Ovary (tissue), 3 donors: ENCODE data around the gene ERVK3-1.

ENCODE experiments used
- EP300 ChIP-seq: sonication (generic); formaldehyde crosslinking; IDR thresholded peaks from one replicate; pipeline ENCODE4 v1.6.1; 2017; ENCODE audit warnings: antibody characterized with exemption
- POLR2A ChIP-seq: fragments of 450-650 bp; IDR thresholded peaks from one replicate; pipeline ENCODE4 v1.6.1; 2017; ENCODE audit warnings: antibody characterized with exemption, mild to moderate bottlenecking, moderate library complexity
- TF ChIP-seq, protein P1 (sequence below), 3 donors: fragments of 450-650 bp in 2 of 3; fragments of 200-600 bp in 1 of 3; IDR thresholded peaks; one replicate each; pipeline versions ENCODE4 v1.5.1 to v1.8.0; 2016 to 2022; ENCODE audit warnings: antibody characterized with exemption in 3 of 3, mild to moderate bottlenecking in 1 of 3
- donor health status: DM: no; HTN: no; CAD: no.

DNA sequence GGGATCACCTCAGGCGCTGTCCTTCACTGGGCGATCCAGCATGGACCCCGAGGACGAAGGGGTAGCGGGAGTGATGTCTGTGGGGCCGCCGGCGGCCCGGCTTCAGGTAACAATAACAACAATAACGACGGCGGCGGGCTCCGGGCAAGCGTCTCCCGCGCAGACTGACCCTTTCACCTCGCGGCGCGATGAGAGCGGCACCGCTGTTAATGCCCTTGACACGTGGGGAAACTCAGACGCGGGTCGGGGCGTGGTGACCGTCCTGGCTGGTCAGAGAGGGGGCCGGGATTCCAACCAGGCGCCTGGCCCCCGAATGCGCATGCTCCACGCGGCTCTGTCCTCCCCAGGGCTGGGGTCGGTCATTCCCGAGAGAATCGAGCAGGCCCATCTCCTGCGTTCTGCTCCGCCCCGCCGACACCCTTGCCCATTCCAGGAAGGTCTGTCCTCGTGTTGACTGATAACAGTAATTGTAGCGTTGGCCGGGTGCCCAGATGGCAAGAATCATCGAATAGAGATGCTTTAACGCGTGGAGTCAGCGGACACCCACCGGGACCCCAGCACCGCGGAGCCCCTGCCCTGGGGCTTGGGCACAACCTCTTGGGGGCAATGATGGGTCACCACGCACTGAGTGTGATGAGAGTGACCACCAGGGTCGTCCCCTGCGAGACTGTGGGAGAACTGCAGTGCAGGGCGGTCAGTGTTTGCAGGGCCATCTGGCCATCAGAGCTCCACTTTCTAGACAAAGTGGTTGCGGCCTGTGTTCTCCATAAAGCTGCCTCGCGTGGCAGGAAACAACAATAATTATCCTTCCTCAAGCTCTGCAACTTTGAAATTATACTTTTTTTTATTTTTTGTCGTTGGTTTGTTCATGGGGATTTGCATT is 25.9 kb upstream of the ERVK3-1 start:
- TF ChIP-seq, protein P1, sequence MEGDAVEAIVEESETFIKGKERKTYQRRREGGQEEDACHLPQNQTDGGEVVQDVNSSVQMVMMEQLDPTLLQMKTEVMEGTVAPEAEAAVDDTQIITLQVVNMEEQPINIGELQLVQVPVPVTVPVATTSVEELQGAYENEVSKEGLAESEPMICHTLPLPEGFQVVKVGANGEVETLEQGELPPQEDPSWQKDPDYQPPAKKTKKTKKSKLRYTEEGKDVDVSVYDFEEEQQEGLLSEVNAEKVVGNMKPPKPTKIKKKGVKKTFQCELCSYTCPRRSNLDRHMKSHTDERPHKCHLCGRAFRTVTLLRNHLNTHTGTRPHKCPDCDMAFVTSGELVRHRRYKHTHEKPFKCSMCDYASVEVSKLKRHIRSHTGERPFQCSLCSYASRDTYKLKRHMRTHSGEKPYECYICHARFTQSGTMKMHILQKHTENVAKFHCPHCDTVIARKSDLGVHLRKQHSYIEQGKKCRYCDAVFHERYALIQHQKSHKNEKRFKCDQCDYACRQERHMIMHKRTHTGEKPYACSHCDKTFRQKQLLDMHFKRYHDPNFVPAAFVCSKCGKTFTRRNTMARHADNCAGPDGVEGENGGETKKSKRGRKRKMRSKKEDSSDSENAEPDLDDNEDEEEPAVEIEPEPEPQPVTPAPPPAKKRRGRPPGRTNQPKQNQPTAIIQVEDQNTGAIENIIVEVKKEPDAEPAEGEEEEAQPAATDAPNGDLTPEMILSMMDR (IDR thresholded peaks at IDR 0.05): no peak
- TF ChIP-seq EP300 (no peak), POLR2A (no peak)
